GM10266 (cell line): Measurements from ENCODE around the gene AUTS2.
A peak's percentile ranks its signal among the peaks of the same experiment; 100 is the strongest.

Experiments
- DNase-seq: peaks from one replicate; pipeline ENCODE4 v3.0.0; 2012; ENCODE audit errors: extremely low spot score
- TF ChIP-seq, protein P1 (sequence below): IDR thresholded peaks from 2 replicates; pipeline ENCODE4 v1.5.1; 2012; ENCODE audit warnings: mild to moderate bottlenecking, low read depth; ENCODE audit not compliant: control insufficient read depth, insufficient read depth; ENCODE audit errors: missing control alignments

AUTS2 gene

DNA sequence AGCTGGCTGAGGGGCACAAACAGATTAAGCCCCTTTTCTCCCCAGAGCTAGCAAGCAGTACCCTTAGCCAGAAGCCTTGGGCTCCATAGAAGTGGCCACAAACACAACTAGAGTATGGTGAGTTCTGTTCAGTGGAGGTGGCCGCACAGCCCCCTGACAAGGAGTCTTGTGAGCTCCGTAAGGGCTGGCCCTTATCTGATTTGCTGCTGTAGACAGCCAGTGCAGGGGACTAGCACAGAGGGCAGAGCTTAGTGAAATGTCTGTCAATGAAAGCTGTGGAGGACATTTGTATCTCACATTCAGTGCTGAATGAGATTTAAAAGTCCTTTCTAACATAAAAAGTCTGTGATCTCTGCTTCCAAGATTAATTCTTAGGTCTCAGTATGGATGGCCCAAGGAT lies 137.3 kb downstream of the AUTS2 start:
- DNase-seq: no peak
- TF ChIP-seq, protein P1, sequence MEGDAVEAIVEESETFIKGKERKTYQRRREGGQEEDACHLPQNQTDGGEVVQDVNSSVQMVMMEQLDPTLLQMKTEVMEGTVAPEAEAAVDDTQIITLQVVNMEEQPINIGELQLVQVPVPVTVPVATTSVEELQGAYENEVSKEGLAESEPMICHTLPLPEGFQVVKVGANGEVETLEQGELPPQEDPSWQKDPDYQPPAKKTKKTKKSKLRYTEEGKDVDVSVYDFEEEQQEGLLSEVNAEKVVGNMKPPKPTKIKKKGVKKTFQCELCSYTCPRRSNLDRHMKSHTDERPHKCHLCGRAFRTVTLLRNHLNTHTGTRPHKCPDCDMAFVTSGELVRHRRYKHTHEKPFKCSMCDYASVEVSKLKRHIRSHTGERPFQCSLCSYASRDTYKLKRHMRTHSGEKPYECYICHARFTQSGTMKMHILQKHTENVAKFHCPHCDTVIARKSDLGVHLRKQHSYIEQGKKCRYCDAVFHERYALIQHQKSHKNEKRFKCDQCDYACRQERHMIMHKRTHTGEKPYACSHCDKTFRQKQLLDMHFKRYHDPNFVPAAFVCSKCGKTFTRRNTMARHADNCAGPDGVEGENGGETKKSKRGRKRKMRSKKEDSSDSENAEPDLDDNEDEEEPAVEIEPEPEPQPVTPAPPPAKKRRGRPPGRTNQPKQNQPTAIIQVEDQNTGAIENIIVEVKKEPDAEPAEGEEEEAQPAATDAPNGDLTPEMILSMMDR: no peak

DNA sequence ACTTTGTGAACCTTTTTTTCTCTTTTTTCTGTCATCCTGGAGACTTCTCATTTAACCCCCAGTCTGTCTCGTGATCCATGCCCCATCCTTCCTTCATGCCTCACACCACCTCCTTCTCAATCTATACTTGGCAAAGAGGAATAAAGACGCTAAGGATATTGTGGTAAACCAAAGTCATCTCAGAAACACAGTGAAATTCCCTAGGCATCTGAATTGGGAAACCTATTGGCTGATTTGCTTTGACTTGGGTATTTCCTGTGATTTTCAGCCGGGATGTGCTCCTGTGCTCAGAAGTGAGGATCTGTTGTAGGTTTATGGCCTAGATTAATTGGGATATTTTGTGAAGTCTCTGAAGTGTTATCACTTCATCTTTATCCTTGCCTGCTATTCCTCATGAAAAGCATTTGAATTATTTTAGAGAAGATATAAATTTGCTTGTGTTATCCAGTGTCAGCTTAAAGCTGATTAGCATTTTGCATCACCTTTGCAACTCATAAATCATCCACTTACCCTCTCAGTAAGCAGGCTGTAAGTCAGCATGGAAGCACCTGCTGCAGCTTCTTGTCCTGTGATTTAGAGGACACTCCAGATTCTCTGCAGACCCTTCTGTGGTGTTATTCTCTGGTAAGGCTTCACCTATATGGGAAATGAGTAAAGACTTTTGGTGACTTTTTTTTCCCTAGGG lies 138.0 kb downstream of the AUTS2 start:
- TF ChIP-seq, protein P1: no peak
- DNase-seq: no peak

DNA sequence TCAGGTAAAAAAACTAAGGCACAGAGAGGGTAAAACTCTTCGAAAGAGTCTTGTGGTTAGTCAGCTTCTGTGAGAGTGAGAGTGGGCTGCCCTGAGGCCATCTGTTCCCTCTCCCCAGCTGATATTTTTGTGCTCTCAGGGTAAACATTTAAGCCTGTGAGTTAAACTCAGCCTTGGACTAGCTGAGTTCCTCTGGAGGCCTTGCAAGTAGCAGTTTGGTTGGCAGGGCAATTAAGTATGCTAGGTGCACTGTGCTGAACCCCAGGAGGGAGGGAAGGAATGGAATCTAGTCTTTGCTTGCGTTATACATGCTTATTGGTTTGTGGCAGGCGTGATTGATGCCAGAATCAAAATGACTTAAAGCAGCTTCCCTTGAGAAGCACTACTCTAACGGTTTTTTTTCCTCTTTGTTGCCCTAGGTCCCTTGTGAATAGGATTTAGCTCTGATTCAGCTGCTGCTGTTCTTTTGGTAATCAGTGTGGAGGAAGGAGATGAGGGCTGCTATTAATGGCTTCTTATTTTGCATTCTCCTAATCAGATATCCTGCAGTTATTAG lies 140.2 kb downstream of the AUTS2 start:
- peak; percentile 40 for DNase-seq
- TF ChIP-seq, protein P1: no peak

DNA sequence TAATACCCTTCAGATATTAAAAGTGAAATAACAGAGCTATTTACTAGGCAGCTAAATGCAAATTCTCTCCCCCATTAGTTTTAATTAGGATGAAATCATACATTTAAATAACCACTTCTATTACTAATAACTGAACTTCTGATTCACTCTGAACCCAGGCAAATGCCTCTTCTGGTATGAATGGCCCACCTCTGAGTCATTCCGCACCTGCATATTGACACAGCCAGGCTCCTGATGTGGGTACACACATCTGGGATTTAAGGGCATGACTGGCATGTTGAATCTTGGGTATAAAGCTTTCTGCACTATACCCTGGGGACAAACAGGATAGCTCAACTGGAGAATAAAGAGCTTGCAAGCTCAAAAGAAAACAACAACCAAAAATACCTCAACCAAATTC lies 140.9 kb downstream of the AUTS2 start:
- TF ChIP-seq, protein P1: no peak
- DNase-seq: peak; percentile 60

DNA sequence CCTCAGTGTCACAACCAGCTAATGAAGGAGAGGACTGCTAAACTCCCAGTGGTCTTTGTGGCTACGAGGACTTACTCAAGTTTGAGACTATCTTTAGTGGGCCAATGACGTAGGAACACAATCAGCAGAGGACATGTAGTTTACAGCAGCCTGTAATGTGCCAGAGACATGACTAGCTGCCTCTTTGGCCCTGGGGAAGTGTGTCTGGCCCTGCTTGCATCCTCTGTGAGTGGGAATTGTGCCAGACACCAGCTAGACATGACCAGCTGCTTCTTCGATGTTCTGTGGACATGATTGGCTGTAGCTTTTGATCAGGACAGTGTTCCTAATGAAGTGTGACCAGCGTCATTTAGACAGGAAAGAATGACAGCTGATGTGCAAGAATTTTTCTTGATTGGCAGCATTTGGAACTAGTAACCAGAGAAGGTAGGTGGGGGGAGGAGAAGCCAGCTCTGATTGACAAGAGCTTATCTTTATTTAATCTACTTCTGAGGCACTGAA lies 141.7 kb downstream of the AUTS2 start:
- TF ChIP-seq, protein P1: no peak
- peak; percentile 56 for DNase-seq

DNA sequence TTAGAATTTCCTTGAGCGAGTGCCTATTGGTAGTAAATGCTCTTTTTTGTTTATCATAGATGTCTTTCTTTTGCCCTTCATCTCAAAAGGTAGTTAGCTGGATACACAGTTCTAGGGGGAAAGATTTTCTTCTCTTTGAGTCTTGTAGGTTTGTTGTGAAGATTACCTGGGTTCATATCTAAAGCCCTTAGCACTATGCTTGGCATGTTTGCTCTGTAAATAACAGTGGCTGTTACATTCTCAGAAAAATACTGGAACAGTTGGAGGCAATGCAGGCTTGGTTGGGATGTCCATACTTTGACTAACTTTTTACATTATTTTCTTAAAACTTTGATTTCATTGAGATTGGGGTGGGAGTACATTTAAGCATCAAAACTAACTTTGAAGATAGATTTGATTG lies 144.0 kb downstream of the AUTS2 start:
- TF ChIP-seq, protein P1: no peak
- DNase-seq: no peak

DNA sequence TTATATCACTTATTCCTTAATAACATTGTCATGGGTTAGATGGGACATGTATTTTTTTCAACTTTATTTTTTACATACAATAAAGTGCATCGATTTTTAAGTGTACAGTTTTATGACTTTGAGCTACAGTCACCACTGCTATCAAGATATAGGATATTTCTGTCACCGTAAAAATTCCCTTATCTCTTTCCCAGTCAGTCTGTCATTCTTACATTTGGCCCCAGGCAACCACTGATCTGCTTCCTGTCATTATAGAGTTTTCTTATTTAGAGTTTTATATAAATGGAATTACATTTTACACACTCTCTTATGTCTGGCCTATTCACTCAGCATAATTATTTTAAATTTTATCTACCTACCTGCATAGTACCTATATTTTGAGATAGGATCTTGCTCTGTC lies 145.2 kb downstream of the AUTS2 start:
- TF ChIP-seq, protein P1: no peak
- no peak for DNase-seq
